GM12873 (cell line): Measurements from ENCODE around the gene SRPX2.

Source experiments
- CTCF ChIP-seq: IDR thresholded peaks from 2 replicates; pipeline ENCODE4 v1.5.1; 2012; ENCODE audit warnings: low read depth, mild to moderate bottlenecking, moderate library complexity, low read length, control low read depth; ENCODE audit not compliant: insufficient read depth; ENCODE audit errors: missing control alignments

The SRPX2 gene

GRCh38 chrX:100685284-100685996 lies 41.4 kb downstream of the SRPX2 start:
- peak; percentile 90 for TF ChIP-seq CTCF

GRCh38 chrX:100685997-100686305 lies 42.0 kb downstream of the SRPX2 start:
- no peak for TF ChIP-seq CTCF

- no peak for TF ChIP-seq CTCF
Measured at GRCh38 chrX:100687128-100687527, 43.1 kb downstream of the SRPX2 start.

- TF ChIP-seq CTCF, result no peak
Measured at GRCh38 chrX:100687546-100687945, 43.5 kb downstream of the SRPX2 start.

GRCh38 chrX:100695302-100695701 lies 51.3 kb downstream of the SRPX2 start:
- no peak for TF ChIP-seq CTCF

- TF ChIP-seq CTCF, result no peak
Measured at GRCh38 chrX:100695991-100696390, 52.0 kb downstream of the SRPX2 start.

GRCh38 chrX:100696699-100697351 lies 52.8 kb downstream of the SRPX2 start:
- no peak for TF ChIP-seq CTCF
